GM18520 (cell line): ENCODE data around the gene RGS18.
"Not testable (repeated sequence)": the region's sequence is repeated elsewhere in the genome, so short reads cannot be mapped to it uniquely, and the experiment has no call there.

Experiments used
- ATAC-seq: cut with Tn5 transposase; IDR thresholded peaks from one replicate; pipeline ENCODE4 v1.9.1; 2021; ENCODE audit not compliant: unreplicated experiment

The RGS18 gene

DNA sequence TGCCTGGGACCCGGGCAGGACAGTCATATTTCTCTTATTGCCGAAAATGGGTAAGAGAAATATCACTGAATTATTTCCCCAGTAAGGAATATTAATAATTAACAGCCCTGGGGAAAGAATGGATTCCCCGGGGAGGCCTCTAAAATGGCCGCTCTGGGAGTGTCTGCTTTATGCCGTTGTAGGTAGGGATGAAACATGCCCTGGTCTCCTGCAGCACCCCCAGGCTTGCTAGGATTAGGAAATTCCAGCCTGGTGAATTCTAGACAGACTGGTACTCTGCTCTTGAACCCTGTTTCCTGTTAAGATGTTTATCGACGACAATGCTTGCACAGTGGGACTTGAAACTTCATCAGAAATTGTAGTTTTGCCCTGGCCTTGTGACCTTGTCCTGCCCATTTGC, 6.7 kb downstream of the RGS18 start:
- not testable (repeated sequence) for ATAC-seq

DNA sequence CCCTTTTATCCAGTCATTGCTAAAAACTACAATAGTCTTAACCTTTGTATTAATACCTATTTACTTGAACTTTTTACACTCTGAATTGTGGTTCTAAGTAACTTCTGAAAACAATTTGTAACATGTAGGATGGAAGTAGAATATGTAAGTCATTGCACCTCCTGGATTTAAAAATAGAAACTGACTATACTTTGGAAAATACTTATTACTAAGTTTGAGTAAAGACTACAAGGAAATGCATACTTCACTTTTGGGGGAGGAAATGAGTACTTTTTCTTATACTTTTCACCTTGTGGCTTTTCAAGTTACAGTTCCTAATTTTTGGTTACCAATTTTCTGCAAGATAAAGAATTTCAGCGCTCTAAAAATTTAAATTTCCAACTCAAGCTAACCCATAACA, 8.7 kb downstream of the RGS18 start:
- ATAC-seq: no peak

DNA sequence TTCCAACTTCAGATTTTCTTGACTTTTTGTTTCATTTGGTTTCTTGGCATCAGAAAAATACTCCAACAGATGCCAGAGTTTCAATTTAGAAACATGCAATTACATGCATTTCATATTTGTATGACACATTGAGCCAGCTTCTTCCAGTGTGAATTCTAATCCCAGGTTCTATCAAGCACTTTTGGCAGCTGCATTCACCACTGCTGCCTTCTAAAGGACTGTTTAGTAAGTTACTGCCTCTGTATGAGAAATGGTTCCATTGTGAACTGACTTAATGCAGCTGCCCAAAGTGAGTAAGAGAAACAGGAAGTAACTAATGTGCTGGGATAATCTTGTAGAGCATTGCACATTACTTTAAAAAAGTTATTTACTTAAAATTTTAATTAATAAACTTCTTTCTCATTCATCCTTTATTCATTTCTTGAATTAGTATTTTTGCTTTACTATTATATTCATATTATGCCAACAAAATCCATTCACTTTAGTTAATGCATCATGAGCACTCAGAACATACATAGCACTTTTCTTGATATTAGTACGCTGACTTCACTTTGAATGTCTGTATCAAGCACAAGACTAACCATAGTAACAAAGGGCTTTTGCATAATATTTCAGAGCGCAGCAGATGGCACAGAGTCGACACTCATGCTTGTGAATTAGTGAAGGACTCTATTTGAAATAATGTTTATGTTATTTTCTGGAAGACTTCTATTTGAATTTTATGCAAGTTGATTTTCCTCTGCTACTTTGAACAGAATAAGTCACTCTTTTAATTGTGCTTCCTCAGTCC, 9.8 kb downstream of the RGS18 start:
- no peak for ATAC-seq

DNA sequence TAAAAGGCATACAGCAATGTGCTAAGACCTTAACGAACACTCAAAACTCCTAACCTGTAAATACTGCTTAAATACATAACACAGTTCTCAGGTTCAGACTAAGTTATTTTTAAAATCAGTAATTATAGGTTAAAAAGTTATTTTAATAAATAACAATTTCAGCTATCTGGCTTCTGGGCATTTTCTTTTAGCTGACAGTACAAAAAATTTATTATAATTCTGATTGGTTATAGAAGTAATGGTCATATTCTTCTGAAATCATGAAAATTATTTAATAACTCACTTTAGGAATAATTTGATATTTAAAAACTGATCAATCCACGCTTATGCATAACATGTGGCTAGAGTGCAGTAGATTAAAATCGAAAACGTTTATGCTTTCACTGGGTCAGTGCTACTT, 10.7 kb downstream of the RGS18 start:
- no peak for ATAC-seq

DNA sequence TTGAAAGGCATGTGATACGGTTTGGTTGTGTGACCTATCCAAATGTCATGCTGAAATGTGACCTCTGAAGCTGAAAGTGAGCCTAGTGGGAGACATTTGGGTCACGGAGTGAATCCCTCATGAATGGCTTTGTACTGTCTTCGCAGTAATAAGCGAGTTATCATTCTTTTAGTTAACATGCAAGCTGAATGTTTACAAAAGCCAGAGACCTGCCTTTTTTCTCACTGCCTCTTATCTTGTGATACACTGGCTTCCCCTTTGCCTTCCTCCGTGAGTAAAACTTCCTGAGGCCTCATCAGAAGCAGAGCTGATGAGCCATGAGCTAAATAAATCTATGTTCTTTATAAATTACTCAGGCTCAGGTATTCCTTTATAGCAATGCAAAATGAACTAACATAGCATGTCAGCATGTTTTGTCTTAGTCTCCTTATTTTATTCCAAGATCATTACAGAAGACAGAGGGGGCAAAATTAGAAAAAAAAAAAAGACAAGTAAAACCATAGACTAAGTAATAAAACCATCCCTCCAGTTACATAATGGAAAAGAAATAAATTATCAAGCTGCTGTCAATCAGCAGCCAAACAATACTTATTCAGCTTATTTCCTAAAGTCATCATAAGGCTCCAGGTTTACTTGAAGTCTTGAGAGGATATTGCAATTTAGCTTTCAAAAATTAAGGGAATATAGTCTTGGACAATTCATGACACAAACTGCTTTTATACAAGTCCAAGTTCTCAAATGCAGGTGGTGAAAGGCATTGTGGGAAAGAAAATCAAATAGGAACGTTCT, 12.1 kb downstream of the RGS18 start:
- ATAC-seq: no peak

DNA sequence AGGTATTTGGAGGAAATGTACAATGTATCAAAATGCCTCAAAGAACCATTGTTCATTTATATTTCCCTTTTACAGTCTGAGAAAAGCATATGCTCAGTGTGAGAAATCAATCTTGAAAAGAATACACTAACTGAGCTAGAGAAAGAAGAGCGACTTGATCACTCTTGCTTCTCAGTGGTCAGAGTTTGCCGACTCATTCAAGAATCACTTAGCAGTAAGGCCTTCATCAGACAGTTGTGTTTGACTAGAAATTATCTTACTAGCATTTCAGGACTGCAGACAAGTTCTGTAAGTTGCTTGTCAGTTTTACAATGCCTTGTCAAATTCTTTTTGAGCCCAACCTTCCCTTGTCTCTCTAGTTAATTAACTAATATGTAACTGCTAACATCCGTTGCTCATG, 12.9 kb downstream of the RGS18 start:
- no peak for ATAC-seq

DNA sequence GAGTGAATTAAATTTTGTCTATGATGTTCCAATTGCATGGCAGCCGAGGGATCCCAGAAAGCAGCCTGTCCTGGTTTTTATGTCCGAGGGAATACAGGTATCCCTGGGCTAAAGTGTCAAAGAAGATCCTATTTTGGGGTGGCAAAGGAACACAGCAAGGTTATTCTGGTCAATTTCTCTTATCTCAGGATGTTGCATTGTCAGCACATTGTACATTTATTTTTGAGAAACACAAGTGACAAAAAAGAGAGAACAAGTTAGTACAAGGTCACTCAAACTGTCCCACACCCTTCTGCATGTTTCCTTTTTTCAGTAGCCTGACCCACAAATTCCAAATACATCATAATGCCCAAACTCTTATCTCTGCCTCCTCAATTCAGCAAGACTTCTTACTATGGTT, 17.7 kb downstream of the RGS18 start:
- no peak for ATAC-seq

DNA sequence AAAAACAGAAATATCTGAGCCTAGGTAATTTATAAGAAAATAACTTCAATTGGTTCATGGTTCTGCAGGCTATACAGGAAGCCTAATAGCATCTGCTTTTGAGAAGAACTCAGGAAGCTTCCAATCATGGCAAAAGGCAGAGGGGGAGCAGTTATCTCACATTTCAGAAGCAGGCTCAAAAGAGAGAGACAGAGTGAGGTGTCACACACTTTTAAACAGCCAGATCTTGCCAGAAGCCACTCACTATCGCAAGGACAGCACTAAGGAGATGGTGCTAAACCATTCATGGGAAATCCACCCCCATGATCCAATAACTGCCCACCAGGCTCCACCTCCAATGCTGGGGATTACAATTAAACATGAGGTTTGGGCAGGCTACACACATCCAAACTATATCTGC, 25.5 kb downstream of the RGS18 start:
- no peak for ATAC-seq

DNA sequence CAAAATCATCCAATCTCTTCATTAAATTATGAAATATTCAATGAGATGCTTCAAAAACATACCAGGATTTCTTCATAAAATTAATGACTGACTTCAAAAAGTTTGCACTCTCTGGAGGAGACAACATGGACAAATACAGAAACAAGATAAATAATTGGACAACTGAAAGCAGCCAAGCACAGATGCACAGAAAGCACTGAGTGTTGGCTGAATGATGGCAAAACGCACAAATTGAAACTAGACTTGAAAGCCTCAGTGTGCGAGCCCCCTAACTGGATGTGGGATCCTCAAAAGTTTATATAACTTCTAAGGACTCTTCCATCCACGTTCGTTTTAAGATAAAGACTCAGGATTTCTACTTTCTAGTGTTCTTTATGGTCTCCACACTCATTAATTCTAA, 27.9 kb downstream of the RGS18 start:
- no peak for ATAC-seq

DNA sequence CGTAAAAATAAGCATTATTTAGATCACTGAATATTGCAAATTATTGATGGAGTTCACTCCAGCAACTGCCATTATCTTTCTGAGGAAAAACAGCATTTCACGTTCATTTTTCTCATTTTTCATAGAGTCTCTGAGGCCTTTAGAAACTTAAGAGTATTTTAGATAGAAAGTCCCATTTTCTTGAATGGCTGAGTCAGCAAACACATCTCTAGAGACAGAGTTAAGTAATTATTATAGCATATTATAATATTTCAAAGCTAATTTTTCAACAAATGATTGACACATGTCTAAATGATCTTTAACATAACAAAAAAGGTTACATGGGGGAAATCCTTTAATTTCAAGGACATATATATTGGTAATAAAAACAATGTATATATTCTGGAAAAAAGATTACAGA, 31.8 kb downstream of the RGS18 start:
- ATAC-seq: no peak

DNA sequence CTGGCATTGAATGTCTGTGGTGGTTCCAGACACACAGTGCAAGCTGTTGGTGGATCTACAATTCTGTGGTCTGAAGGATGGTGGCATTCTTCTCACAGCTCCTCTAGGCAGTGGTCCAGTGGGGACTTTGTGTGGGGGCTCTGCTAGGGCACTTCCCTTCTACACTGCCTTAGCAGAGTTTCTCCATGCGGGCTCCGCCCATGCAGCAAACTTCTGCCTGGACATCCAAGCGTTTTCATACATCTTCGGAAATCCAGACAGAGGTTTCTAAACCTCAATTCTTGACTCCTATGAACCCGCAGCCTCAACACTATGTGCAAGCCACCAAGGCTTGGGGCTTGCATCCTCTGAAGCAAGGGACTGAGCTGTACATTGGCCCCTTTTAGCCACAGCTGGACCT, 43.0 kb downstream of the RGS18 start:
- no peak for ATAC-seq

DNA sequence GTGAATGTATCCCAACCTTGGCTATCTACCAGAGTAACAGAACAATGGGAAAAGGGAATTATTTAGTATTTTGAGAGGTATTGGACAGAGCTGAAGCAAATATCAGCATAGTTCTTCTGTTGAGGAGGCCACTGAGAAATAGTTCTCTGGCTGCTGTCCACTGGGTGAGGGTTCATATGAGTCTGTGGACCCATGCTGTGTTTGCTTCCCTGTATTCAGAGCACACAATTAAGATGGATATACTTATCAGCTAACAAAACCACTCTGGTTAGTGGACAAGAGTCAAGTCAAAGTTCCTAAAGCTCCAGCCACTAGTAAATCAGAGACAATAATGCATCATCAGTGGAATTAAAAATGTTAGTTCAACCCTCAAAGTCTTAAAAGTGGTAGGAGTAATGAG, 66.1 kb downstream of the RGS18 start:
- no peak for ATAC-seq

DNA sequence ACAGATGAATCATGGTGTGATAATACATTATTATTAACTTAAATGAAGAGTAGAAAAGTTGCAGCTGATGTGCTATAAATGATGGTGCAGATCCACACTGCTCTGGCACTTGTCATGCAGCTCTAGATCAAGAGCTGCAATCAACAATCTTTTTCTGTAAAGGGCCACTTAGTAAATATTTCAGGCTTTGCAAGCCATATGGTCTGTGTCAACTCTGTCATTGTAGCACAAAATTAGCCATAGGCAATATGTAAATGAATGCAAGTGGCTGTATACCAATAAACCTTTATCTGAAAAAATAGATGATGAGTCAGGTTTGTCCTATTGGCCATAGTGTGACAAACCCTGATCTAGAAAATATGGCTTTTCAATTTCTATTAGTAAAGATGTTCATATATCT, 66.6 kb downstream of the RGS18 start:
- ATAC-seq: no peak

DNA sequence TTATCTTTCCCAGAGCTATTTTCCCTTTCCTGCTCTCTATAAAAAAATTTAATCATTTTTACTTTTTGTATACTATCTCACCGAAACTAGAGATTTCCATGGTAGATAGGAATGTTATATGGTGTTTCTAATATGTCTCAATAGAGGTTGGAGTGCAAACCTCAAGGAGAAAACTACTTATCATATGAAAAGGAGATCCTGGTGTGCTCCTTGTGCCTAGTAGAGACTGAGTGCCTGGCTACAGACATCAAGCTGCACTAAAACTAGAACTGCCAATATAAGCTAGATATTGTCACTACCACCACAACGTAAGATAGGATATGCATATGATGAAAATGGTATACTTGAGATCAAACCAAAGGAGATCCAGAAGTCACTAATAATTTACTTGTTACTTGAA, 67.0 kb downstream of the RGS18 start:
- ATAC-seq: no peak

DNA sequence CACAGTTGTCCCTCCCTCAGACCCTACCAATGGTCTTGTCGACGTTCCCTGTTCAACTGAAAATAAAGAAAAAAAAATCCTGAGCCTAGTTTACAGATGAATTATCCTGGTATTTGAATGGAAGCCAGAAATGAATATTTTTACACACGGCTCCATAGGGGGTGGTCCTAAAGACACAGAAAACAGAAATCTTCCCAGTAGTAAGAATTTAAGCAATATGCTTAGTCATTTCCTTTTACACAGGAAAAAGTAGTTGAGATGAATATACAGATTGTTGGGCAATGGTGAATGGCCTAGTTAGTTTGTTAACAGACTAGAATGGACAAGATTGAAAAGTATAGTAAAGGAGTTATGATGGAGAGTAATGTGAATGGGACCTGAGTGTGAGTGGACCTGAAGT, 67.4 kb downstream of the RGS18 start:
- no peak for ATAC-seq

DNA sequence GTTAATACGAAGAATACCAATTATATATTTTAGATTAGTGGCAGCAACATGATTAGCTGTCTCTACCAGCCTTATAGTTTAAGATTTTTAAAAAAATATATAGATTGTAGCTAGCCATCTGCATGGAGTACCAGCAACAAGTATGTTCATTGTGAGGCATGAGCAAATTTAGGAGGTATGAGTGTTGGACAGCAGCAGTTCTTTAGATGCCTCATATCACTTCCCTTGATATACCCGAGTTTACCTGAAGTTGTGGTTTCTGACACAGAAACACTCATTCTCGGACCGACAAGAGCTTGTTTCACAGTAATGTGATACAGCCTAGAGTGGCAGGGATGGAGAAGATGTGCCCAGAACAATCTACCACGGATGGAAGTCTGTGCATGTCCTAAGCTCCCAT, 69.1 kb downstream of the RGS18 start:
- ATAC-seq: no peak

DNA sequence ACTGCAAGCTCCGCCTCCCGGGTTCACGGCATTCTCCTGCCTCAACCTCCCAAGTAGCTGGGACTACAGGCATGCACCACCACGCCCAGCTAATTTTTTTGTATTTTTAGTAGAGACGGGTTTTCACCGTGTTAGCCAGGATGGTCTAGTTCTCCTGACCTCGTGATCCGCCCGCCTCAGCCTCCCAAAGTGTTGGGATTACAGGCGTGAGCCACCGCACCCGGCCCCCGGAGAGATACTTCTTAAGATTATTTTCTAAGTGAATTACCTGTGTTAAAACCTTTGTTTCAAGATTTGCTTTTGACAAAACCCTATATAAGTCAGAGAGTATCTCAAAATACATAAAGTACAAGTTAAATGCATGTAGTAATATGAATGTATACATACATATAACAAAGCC, 69.7 kb downstream of the RGS18 start:
- not testable (repeated sequence) for ATAC-seq

DNA sequence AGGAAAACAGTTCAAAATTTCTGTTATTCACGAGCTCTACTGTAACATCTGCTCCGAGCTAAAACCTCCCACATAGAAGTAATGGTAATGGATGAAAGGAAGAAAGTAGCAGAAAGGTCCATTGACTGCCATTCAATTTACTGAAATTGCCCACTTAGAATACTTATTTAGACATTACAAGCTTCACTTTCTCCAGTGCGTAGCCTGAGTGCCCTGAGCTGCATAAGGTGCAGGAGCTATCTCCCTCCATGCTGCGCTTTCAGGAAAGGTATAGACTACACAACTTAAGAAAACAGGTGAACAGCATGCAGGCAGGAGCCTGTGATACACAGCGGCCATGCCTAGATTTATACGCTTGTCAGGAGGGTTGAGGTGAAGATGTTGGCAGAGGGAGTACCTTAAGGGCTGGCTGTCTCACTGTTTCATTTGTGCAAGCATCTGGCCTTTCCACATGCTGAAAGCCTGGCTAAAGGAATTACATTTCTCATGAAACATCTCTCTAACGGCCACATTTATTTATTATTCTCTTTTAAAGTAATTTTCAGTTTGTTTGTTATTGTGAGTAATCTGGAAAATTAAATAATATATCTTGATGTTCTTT, 74.7 kb downstream of the RGS18 start:
- ATAC-seq: no peak

DNA sequence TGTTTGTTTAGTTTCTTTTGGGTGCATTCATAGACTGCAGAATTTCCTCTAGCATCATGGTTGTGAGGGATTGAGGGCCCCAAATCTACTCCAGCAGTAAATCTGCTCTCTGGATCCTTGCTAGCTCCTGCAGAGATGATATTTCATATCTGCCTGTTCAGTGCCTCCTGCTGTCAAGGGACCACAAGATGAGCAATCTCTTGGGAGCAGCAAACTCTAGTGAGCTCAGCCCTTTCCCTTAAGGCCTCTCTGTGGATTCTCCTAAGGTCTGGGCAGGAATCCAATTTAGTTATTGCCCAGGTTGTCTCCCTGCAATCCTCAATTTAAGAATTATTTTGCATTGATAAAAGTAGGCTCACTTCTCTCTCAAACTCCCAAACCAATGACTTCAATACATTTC, 76.9 kb downstream of the RGS18 start:
- no peak for ATAC-seq
